MM.1S (cell line): Measurements from ENCODE around the gene MGME1.

Source experiments
- DNase-seq: peaks from one replicate; pipeline ENCODE4 v3.0.0-alpha.2; 2015
- H2AFZ ChIP-seq: fragments of 300-600 bp; sonication (generic); 2 replicates; pipeline ENCODE4 v1.6.0; 2016; ENCODE audit warnings: antibody characterized with exemption, low read length
- H3F3A ChIP-seq: fragments of 300-600 bp; sonication (generic); 2 replicates; pipeline ENCODE4 v1.6.1; 2016; ENCODE audit warnings: mild to moderate bottlenecking, antibody characterized with exemption, low read length, moderate library complexity, mixed read lengths; ENCODE audit not compliant: insufficient read depth
- H3K27ac ChIP-seq: fragments of 300-600 bp; sonication (generic); 2 replicates; pipeline ENCODE4 v1.5.1; 2016; ENCODE audit warnings: mild to moderate bottlenecking, low read length
- H3K27me3 ChIP-seq: fragments of 300-600 bp; sonication (generic); replicated peaks from 2 replicates; pipeline ENCODE4 v1.6.0; 2016; ENCODE audit warnings: low read length; ENCODE audit not compliant: insufficient read depth
- H3K36me3 ChIP-seq: fragments of 300-600 bp; sonication (generic); replicated peaks from 2 replicates; pipeline ENCODE4 v1.6.1; 2016; ENCODE audit warnings: mild to moderate bottlenecking, low read length, mixed read lengths; ENCODE audit not compliant: insufficient read depth
- H3K4me1 ChIP-seq: fragments of 300-600 bp; sonication (generic); 2 replicates; pipeline ENCODE4 v1.6.1; 2016; ENCODE audit warnings: low read length, mixed read lengths
- H3K4me2 ChIP-seq: fragments of 300-600 bp; sonication (generic); 2 replicates; pipeline ENCODE4 v1.6.0; 2016; ENCODE audit warnings: low read depth, low read length
- H3K4me3 ChIP-seq: fragments of 300-600 bp; sonication (generic); 2 replicates; pipeline ENCODE4 v1.5.1; 2016; ENCODE audit warnings: low read length, mixed read lengths
- H3K79me2 ChIP-seq: fragments of 300-600 bp; sonication (generic); 2 replicates; pipeline ENCODE4 v1.6.1; 2016; ENCODE audit warnings: mixed run types, low read length, mixed read lengths
- H3K9ac ChIP-seq: fragments of 300-600 bp; sonication (generic); 2 replicates; pipeline ENCODE4 v1.6.1; 2016; ENCODE audit warnings: low read length, mixed read lengths
- H3K9me2 ChIP-seq: fragments of 300-600 bp; sonication (generic); replicated peaks from 2 replicates; pipeline ENCODE4 v1.6.1; 2016; ENCODE audit warnings: mild to moderate bottlenecking, low read length, mixed read lengths; ENCODE audit not compliant: insufficient read depth
- H3K9me3 ChIP-seq: fragments of 300-600 bp; sonication (generic); replicated peaks from 2 replicates; pipeline ENCODE4 v1.6.1; 2016; ENCODE audit warnings: mild to moderate bottlenecking, low read length, mixed read lengths; ENCODE audit not compliant: insufficient read depth
- H4K20me1 ChIP-seq: fragments of 300-600 bp; sonication (generic); 2 replicates; pipeline ENCODE4 v1.6.1; 2016; ENCODE audit warnings: mild to moderate bottlenecking, low read length, moderate library complexity, mixed read lengths; ENCODE audit not compliant: insufficient read depth
- EZH2 ChIP-seq: fragments of 300-600 bp; sonication (generic); optimal IDR thresholded peaks from 2 replicates; pipeline ENCODE3; 2017; ENCODE audit warnings: low read depth, mild to moderate bottlenecking, antibody characterized with exemption, low read length, mixed read lengths
- EZH2phosphoT487 ChIP-seq: fragments of 300-600 bp; sonication (generic); IDR thresholded peaks from 2 replicates; pipeline ENCODE4 v1.6.1; 2018; ENCODE audit warnings: antibody characterized with exemption, low read length
- TF ChIP-seq, protein P1 (sequence below): fragments of 300-600 bp; sonication (generic); IDR thresholded peaks from 2 replicates; pipeline ENCODE4 v1.5.1; 2016; ENCODE audit warnings: antibody characterized with exemption, low read length, mixed read lengths

The MGME1 gene

DNA sequence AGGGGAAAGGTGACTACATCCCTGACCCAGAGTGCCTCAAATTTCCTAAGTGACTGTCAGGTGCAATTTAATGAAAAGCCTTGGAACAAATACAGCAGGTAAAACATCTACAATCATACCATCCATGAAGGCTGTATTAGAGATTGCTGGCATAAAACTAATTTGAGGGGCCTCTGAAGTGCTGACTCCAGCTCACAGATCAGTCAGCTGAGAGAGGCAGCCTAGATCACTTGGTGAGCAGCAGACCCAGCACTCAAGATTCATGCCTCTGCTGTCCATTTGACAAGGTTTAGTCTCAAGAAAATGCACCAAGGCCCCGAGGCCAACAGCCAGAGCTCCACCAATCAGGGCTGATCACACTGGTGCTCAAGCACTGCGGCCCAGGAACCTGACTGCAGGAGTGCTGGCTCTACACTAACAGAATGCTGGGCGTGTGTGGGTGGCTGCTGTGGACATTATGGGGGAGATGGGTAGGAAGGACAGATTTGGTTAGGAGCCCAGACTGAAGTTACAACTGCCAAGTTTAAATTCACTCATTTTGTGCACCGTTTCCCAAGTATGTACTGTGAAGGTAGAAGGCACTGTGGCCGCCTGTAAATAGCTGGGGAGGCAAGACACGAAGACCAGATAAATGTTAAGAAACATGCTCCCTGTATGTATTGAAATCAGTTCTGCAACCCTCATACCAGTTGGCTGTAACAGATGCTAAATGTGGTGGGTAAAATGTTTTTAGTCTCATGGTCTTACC, 28.4 kb upstream of the MGME1 start:
- Histone ChIP-seq H3K9ac (no peak overlapping the region), H3K27me3 (no peaks in the 10 kb centered on the region), H3K27ac (no peak overlapping the region), H2AFZ (no peak overlapping the region), H3K36me3 (peaks cover 6% of the 10 kb centered on the region; the same call in 1 of the 2 replicates), H3K9me2 (no peaks in the 10 kb centered on the region), H3K4me1 (peaks cover 24% of the 10 kb centered on the region), H3K4me2 (no peak overlapping the region), H3K9me3 (no peaks in the 10 kb centered on the region), H3K79me2 (peaks cover 5% of the 10 kb centered on the region), H3F3A (peaks cover 55% of the 10 kb centered on the region), H4K20me1 (0 out of 2 replicates have a peak, but pooled peaks cover 7% of the 10 kb centered on the region), H3K4me3 (no peak overlapping the region)
- TF ChIP-seq EZH2phosphoT487 = no peak
- TF ChIP-seq EZH2 = no peak
- TF ChIP-seq, protein P1, sequence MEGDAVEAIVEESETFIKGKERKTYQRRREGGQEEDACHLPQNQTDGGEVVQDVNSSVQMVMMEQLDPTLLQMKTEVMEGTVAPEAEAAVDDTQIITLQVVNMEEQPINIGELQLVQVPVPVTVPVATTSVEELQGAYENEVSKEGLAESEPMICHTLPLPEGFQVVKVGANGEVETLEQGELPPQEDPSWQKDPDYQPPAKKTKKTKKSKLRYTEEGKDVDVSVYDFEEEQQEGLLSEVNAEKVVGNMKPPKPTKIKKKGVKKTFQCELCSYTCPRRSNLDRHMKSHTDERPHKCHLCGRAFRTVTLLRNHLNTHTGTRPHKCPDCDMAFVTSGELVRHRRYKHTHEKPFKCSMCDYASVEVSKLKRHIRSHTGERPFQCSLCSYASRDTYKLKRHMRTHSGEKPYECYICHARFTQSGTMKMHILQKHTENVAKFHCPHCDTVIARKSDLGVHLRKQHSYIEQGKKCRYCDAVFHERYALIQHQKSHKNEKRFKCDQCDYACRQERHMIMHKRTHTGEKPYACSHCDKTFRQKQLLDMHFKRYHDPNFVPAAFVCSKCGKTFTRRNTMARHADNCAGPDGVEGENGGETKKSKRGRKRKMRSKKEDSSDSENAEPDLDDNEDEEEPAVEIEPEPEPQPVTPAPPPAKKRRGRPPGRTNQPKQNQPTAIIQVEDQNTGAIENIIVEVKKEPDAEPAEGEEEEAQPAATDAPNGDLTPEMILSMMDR = no peak
- no peak for DNase-seq

DNA sequence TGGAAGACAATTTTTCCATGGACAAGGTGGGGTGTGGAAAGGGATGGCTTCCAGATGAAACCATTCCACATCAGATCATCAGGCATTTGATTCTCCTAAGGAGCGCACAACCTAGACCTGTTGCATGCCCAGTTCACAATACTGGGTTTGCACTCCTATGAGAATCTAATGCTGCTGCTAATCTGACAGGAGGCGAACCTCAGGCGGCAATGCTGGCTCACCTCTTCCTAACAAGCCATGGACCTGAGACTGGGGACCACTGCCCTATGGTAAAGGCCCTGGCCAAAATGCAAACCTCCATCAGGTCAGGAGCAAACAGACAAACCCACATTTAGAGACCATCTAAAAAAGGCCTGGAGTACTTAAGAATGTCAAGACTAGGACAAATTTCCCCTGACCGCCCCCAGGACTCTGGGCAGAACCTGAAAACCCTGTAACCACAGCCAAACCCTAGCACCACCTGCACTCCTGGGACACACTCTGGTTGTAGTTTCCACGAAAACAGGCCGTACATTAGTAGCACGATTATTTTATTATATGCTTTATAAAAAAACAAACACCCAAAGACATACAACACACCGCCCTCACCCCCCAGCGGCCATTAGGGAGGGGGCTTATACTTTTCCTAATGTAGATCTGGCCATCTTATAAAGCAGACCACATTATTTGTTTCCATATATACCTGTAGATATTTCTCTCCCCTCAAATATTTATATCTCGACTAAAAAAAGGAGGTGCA, 27.6 kb upstream of the MGME1 start:
- no peak overlapping the region for H3K4me3 ChIP-seq
- peaks cover 33% of the 10 kb centered on the region for H3K4me1 ChIP-seq
- H3K9me2 ChIP-seq = no peaks in the 10 kb centered on the region
- H3K79me2 ChIP-seq = peaks cover 14% of the 10 kb centered on the region
- no peak overlapping the region for H3K27ac ChIP-seq
- H3K27me3 ChIP-seq = no peaks in the 10 kb centered on the region
- no peak overlapping the region for H2AFZ ChIP-seq
- H3K9me3 ChIP-seq = no peaks in the 10 kb centered on the region
- no peak overlapping the region for H3K9ac ChIP-seq
- TF ChIP-seq EZH2phosphoT487 (no peak), EZH2 (no peak)
- TF ChIP-seq, protein P1 = no peak
- no peak overlapping the region for H3K4me2 ChIP-seq
- no peak for DNase-seq
- H3K36me3 ChIP-seq = peaks cover 6% of the 10 kb centered on the region; the same call in 1 of the 2 replicates
- 0 out of 2 replicates have a peak, but pooled peaks cover 7% of the 10 kb centered on the region for H4K20me1 ChIP-seq
- peaks cover 64% of the 10 kb centered on the region for H3F3A ChIP-seq

DNA sequence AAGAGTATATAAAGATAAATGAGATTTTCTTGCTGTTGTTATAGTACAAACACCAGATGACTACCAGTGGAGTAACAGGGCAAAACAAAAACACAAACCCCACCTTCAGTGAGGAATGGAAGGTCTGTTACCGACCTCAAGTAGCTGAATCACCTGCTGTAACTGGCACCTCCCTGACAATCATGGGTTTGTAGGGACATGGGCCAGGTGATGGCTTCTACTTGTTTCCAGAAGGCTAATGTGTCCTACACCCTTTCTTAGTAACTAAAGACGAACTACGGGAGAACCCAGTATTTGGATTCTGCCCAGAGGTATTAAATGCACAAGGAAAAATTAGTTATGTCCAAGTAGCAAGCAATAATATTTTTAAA, 27.0 kb upstream of the MGME1 start:
- no peaks in the 10 kb centered on the region for H3K27me3 ChIP-seq
- no peak overlapping the region for H3K9ac ChIP-seq
- peaks cover 10% of the 10 kb centered on the region; the same call in 1 of the 2 replicates for H3K36me3 ChIP-seq
- H3K27ac ChIP-seq = no peak overlapping the region
- TF ChIP-seq EZH2phosphoT487 (no peak), EZH2 (no peak)
- TF ChIP-seq, protein P1 = no peak
- DNase-seq = no peak
- no peaks in the 10 kb centered on the region for H3K9me3 ChIP-seq
- peaks cover 19% of the 10 kb centered on the region for H3K79me2 ChIP-seq
- H3K4me2 ChIP-seq = no peak overlapping the region
- no peaks in the 10 kb centered on the region for H3K9me2 ChIP-seq
- no peak overlapping the region for H3K4me3 ChIP-seq
- H3K4me1 ChIP-seq = peaks cover 38% of the 10 kb centered on the region
- H2AFZ ChIP-seq = no peak overlapping the region
- H4K20me1 ChIP-seq = 0 out of 2 replicates have a peak, but pooled peaks cover 7% of the 10 kb centered on the region
- peaks cover 69% of the 10 kb centered on the region for H3F3A ChIP-seq
